ENCODE data around the gene AK4. TPM values are rescaled to one million over a fixed set of nuclear protein-coding genes. Genes with fewer than 3 reads are reported as not detected.

Gene AK4
- total RNA-seq, 1 experiment from 2014 or later: 5.5 TPM

DNA sequence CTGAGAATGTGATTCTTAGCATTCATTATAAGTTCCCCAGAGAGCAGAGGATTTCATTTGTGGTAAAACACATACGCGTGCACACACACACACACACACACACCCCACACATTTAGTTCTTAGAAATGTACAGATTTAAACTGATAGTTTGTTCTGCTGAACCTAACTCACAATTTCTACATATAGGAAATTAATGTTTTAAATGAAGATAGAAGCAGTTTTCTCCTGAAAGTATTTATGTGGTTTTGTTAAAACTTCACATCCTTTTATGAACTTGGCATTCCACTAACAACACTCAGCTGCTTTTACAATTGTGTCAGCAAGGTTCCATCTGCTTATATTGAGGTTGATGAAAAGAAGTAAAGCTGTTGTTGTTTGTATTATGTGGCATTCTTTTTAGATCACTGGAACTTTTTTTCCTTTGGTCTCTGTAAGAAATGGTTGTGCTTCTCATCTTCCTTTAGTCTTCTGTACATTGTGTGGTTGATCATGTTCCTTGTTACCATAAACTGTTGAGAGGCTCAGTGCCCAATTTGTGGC, 41.6 kb downstream of the AK4 start:
- H3K4me3 ChIP-seq (ENCODE audit: low read depth, low read length, poor library complexity, severe bottlenecking): no peak overlapping the region
- no peaks in the 10 kb centered on the region for H3K27me3 ChIP-seq (replicated peaks; ENCODE audit: insufficient read depth, low read depth, low read length, poor library complexity)
- H3K27ac ChIP-seq (ENCODE audit: low read depth, low read length, poor library complexity, severe bottlenecking): no peak overlapping the region
- CTCF ChIA-PET: no interaction called here
- intact Hi-C loops (cut with micrococcal nuclease; ENCODE audit: unreplicated experiment): no loop called here
- no peaks in the 10 kb centered on the region for H3K9me3 ChIP-seq (ENCODE audit: low read depth, low read length, poor library complexity, severe bottlenecking)
- DNase-seq (ENCODE audit: low spot score): no peak
- TF ChIP-seq, protein P1, sequence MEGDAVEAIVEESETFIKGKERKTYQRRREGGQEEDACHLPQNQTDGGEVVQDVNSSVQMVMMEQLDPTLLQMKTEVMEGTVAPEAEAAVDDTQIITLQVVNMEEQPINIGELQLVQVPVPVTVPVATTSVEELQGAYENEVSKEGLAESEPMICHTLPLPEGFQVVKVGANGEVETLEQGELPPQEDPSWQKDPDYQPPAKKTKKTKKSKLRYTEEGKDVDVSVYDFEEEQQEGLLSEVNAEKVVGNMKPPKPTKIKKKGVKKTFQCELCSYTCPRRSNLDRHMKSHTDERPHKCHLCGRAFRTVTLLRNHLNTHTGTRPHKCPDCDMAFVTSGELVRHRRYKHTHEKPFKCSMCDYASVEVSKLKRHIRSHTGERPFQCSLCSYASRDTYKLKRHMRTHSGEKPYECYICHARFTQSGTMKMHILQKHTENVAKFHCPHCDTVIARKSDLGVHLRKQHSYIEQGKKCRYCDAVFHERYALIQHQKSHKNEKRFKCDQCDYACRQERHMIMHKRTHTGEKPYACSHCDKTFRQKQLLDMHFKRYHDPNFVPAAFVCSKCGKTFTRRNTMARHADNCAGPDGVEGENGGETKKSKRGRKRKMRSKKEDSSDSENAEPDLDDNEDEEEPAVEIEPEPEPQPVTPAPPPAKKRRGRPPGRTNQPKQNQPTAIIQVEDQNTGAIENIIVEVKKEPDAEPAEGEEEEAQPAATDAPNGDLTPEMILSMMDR (conservative IDR thresholded peaks at IDR 0.05; ENCODE audit: low read depth, low read length): no peak
- no peak for TF ChIP-seq EZH2 (IDR thresholded peaks at IDR 0.05; ENCODE audit: borderline replicate concordance, low read depth, low read length, poor library complexity, severe bottlenecking)
- POLR2A ChIA-PET (ENCODE audit: low non-redundant PET): no interaction called here
- H3K36me3 ChIP-seq (ENCODE audit: insufficient read depth, low read length, poor library complexity, severe bottlenecking): no peaks in the 10 kb centered on the region
- no peaks in the 10 kb centered on the region for H3K4me1 ChIP-seq (ENCODE audit: insufficient read depth, low read length, poor library complexity, severe bottlenecking)
- BruUV-seq (replicated peaks): no TSS peak

DNA sequence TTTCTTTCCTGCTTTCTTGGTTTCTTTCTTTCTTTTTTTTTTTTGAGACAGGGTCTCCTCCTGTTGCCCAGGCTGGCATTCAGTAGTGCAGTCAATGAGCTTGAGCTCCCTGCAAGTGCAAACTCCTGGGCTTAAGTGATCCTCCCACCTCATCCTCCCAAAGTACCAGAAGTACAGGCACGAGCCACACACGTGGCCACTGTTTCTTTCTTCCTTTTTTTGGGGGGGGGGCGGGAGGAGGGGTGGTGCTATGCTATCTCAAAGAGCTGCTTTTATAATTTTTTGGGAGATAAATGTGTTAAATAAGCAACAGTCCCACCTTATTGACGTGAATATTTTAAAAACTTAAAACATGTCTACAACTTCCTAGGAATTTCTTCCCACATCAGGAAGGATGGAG, 42.2 kb downstream of the AK4 start:
- no TSS peak for BruUV-seq (replicated peaks)
- Histone ChIP-seq H3K4me3 (ENCODE audit: low read depth, low read length, poor library complexity, severe bottlenecking) (no peak overlapping the region), H3K27me3 (replicated peaks; ENCODE audit: insufficient read depth, low read depth, low read length, poor library complexity) (no peaks in the 10 kb centered on the region), H3K27ac (ENCODE audit: low read depth, low read length, poor library complexity, severe bottlenecking) (no peak overlapping the region), H3K9me3 (ENCODE audit: low read depth, low read length, poor library complexity, severe bottlenecking) (no peaks in the 10 kb centered on the region), H3K36me3 (ENCODE audit: insufficient read depth, low read length, poor library complexity, severe bottlenecking) (no peaks in the 10 kb centered on the region), H3K4me1 (ENCODE audit: insufficient read depth, low read length, poor library complexity, severe bottlenecking) (no peaks in the 10 kb centered on the region)
- ChIA-PET CTCF (no interaction called here), POLR2A (ENCODE audit: low non-redundant PET) (no interaction called here)
- TF ChIP-seq EZH2 (IDR thresholded peaks at IDR 0.05; ENCODE audit: borderline replicate concordance, low read depth, low read length, poor library complexity, severe bottlenecking): no peak
- TF ChIP-seq, protein P1 (conservative IDR thresholded peaks at IDR 0.05; ENCODE audit: low read depth, low read length): no peak
- no peak for DNase-seq (ENCODE audit: low spot score)
- intact Hi-C loops (cut with micrococcal nuclease; ENCODE audit: unreplicated experiment): no loop called here

DNA sequence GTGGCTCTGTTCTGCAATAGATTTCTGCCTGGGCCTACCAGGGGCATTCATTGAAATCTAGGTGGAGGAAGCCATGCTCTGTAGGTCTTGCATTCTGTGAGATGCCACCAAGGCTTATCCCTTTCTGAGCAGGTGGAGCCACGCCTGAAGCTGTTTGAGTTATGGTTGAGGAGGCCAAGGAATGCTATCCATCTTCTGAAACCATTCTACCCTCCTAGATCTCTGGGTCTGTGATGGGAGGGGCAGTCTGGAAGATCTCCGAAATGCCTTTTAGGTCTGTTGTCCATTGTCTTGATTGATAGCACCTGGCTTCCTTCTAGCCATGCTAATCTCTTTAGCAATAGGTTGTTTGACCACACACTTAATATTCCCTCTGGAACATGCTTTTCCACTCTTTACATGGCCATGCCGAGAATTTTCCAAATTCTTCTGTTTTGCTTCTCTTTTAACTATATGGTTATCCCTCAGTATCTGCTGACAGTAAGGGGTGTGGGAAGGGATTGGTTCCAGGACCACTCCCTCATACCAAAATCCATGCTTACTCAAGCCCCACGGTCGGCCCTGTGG, 45.2 kb downstream of the AK4 start:
- intact Hi-C loops (cut with micrococcal nuclease; ENCODE audit: unreplicated experiment): no loop called here
- H3K4me1 ChIP-seq (ENCODE audit: insufficient read depth, low read length, poor library complexity, severe bottlenecking): no peaks in the 10 kb centered on the region
- no TSS peak for BruUV-seq (replicated peaks)
- DNase-seq (ENCODE audit: low spot score): no peak
- H3K9me3 ChIP-seq (ENCODE audit: low read depth, low read length, poor library complexity, severe bottlenecking): no peaks in the 10 kb centered on the region
- ChIA-PET POLR2A (ENCODE audit: low non-redundant PET) (no interaction called here), CTCF (no interaction called here)
- H3K4me3 ChIP-seq (ENCODE audit: low read depth, low read length, poor library complexity, severe bottlenecking): no peak overlapping the region
- no peaks in the 10 kb centered on the region for H3K36me3 ChIP-seq (ENCODE audit: insufficient read depth, low read length, poor library complexity, severe bottlenecking)
- TF ChIP-seq, protein P1 (conservative IDR thresholded peaks at IDR 0.05; ENCODE audit: low read depth, low read length): no peak
- TF ChIP-seq EZH2 (IDR thresholded peaks at IDR 0.05; ENCODE audit: borderline replicate concordance, low read depth, low read length, poor library complexity, severe bottlenecking): no peak
- no peak overlapping the region for H3K27ac ChIP-seq (ENCODE audit: low read depth, low read length, poor library complexity, severe bottlenecking)
- H3K27me3 ChIP-seq (replicated peaks; ENCODE audit: insufficient read depth, low read depth, low read length, poor library complexity): no peaks in the 10 kb centered on the region
